LoVo (cell line): ENCODE data around the gene FGFR1OP2.

Source experiments
- DNase-seq: peaks from one replicate; pipeline ENCODE4 v3.0.0-alpha.2; 2016; ENCODE audit warnings: low spot score

The FGFR1OP2 gene

GRCh38 chr12:27003421-27004381, 65.4 kb downstream of the FGFR1OP2 start:
- DNase-seq: peak; percentile 68

GRCh38 chr12:27005495-27005894, 67.2 kb downstream of the FGFR1OP2 start:
- DNase-seq: no peak

GRCh38 chr12:27006797-27007467, 68.7 kb downstream of the FGFR1OP2 start:
- no peak for DNase-seq

GRCh38 chr12:27008081-27008480, 69.8 kb downstream of the FGFR1OP2 start:
- DNase-seq: no peak

- DNase-seq: no peak
Observed at GRCh38 chr12:27009881-27010301, 71.6 kb downstream of the FGFR1OP2 start.

GRCh38 chr12:27012239-27012981, 74.1 kb downstream of the FGFR1OP2 start:
- no peak for DNase-seq

GRCh38 chr12:27012982-27013255, 74.6 kb downstream of the FGFR1OP2 start:
- no peak for DNase-seq

GRCh38 chr12:27013611-27014084, 75.4 kb downstream of the FGFR1OP2 start:
- peak; percentile 41 for DNase-seq

GRCh38 chr12:27014085-27014858, 76.0 kb downstream of the FGFR1OP2 start, which contains the start of gene TM7SF3:
Gene TM7SF3, minus strand, starts transcription at chr12:27014384. Its CDS starts 216 bp downstream, at chr12:27014168.
- peak; percentile 98 for DNase-seq

GRCh38 chr12:27014859-27015729, 76.8 kb downstream of the FGFR1OP2 start:
- no peak for DNase-seq

GRCh38 chr12:27015730-27016076, 77.4 kb downstream of the FGFR1OP2 start:
- peak; percentile 71 for DNase-seq
